ENCODE measurements around the gene SSTR5.

DNA sequence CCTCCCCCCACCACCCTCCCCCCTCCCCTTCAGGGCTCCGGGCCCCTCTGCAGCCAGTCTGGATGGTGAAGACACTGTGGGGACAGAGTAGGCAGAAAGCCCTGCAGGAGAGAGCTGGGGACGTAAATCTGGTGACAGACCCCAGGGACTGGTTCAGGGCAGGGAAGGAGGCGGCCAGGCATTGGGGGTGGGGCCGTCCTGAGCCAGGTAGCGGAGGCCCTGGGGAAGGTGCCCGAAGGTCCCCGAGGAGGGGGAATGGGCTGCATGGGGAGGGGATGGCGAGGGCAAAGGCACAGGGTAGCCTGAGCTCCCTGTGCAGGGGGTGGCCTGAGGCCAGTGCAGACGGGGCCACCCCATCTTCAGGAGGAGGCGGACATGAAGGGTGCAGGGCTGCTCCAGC, 54.0 kb downstream of the SSTR5 start:
- TF ChIP-seq, protein P1, sequence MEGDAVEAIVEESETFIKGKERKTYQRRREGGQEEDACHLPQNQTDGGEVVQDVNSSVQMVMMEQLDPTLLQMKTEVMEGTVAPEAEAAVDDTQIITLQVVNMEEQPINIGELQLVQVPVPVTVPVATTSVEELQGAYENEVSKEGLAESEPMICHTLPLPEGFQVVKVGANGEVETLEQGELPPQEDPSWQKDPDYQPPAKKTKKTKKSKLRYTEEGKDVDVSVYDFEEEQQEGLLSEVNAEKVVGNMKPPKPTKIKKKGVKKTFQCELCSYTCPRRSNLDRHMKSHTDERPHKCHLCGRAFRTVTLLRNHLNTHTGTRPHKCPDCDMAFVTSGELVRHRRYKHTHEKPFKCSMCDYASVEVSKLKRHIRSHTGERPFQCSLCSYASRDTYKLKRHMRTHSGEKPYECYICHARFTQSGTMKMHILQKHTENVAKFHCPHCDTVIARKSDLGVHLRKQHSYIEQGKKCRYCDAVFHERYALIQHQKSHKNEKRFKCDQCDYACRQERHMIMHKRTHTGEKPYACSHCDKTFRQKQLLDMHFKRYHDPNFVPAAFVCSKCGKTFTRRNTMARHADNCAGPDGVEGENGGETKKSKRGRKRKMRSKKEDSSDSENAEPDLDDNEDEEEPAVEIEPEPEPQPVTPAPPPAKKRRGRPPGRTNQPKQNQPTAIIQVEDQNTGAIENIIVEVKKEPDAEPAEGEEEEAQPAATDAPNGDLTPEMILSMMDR (conservative IDR thresholded peaks at IDR 0.05) = no peak
- no peak for TF ChIP-seq EZH2 (IDR thresholded peaks at IDR 0.05; ENCODE audit: low read depth)
